Breast epithelium (tissue), 3 donors: ENCODE results near the gene C6orf47.
"Not testable (repeated sequence)": the region's sequence is repeated elsewhere in the genome, so short reads cannot be mapped to it uniquely, and the experiment has no call there.

Experiments
- POLR2A ChIP-seq: fragments of 450-650 bp; IDR thresholded peaks from one replicate; pipeline ENCODE4 v1.6.1; 2016; ENCODE audit warnings: antibody characterized with exemption, mild to moderate bottlenecking, moderate library complexity
- TF ChIP-seq, protein P1 (sequence below), 3 donors: fragments of 450-650 bp; IDR thresholded peaks; one replicate each; pipeline ENCODE4 v1.5.1; 2016 to 2017; ENCODE audit warnings: antibody characterized with exemption in 3 of 3, mild to moderate bottlenecking in 3 of 3, moderate library complexity in 3 of 3

DNA sequence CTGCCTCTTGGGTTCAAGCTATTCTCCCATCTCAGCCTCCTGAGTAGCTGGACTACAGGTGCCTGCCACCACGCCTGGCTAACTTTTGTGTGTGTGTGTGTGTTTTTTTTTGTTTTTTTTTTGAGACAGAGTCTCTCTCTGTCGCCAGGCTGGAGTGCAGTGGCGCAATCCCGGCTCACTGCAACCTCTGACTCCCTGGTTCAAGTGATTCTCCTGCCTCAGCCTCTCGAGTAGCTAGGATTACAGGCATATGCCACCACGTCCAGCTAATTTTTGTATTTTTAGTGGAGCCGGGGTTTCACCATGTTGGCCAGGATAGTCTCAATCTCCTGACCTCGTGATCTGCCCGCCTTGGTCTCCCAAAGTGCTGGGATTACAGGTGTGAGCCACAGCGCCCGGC is 48.6 kb upstream of the C6orf47 start:
- TF ChIP-seq, protein P1, sequence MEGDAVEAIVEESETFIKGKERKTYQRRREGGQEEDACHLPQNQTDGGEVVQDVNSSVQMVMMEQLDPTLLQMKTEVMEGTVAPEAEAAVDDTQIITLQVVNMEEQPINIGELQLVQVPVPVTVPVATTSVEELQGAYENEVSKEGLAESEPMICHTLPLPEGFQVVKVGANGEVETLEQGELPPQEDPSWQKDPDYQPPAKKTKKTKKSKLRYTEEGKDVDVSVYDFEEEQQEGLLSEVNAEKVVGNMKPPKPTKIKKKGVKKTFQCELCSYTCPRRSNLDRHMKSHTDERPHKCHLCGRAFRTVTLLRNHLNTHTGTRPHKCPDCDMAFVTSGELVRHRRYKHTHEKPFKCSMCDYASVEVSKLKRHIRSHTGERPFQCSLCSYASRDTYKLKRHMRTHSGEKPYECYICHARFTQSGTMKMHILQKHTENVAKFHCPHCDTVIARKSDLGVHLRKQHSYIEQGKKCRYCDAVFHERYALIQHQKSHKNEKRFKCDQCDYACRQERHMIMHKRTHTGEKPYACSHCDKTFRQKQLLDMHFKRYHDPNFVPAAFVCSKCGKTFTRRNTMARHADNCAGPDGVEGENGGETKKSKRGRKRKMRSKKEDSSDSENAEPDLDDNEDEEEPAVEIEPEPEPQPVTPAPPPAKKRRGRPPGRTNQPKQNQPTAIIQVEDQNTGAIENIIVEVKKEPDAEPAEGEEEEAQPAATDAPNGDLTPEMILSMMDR (IDR thresholded peaks at IDR 0.05) = not testable (repeated sequence)
- TF ChIP-seq POLR2A = not testable (repeated sequence)
